GM23248 (cell line): ENCODE data around the gene C1QTNF6. TPM values are rescaled to one million over a fixed set of nuclear protein-coding genes. Genes with fewer than 3 reads are reported as not detected.
A peak's percentile ranks its signal among the peaks of the same experiment; 100 is the strongest.

ENCODE experiments used
- DNase-seq: peaks from one replicate; pipeline ENCODE4 v3.0.0-alpha.2; 2015
- H2AFZ ChIP-seq: fragments of 200-600 bp; sonication (generic); 2 replicates; pipeline ENCODE4 v1.6.1; 2016; ENCODE audit warnings: antibody characterized with exemption
- H3F3A ChIP-seq: fragments of 200-600 bp; sonication (generic); 2 replicates; pipeline ENCODE4 v1.6.1; 2016; ENCODE audit warnings: mild to moderate bottlenecking, antibody characterized with exemption, mixed run types; ENCODE audit not compliant: insufficient read depth
- H3K27ac ChIP-seq: fragments of 200-600 bp; sonication (generic); 2 replicates; pipeline ENCODE4 v1.5.1; 2016; ENCODE audit warnings: mild to moderate bottlenecking
- H3K27me3 ChIP-seq: fragments of 200-600 bp; sonication (generic); replicated peaks from 2 replicates; pipeline ENCODE4 v1.6.1; 2016; ENCODE audit warnings: mild to moderate bottlenecking; ENCODE audit not compliant: insufficient read depth
- H3K36me3 ChIP-seq: fragments of 200-600 bp; sonication (generic); 2 replicates; pipeline ENCODE4 v1.6.1; 2016; ENCODE audit warnings: low read depth, mild to moderate bottlenecking
- H3K4me1 ChIP-seq: fragments of 200-600 bp; sonication (generic); 2 replicates; pipeline ENCODE4 v1.6.1; 2016; ENCODE audit warnings: mild to moderate bottlenecking; ENCODE audit not compliant: insufficient read depth
- H3K4me2 ChIP-seq: fragments of 200-600 bp; sonication (generic); one replicate; pipeline ENCODE4 v1.6.1; 2016; ENCODE audit warnings: mild to moderate bottlenecking; ENCODE audit not compliant: unreplicated experiment
- H3K4me3 ChIP-seq: fragments of 200-600 bp; sonication (generic); 2 replicates; pipeline ENCODE4 v1.5.1; 2016; ENCODE audit warnings: mild to moderate bottlenecking
- H3K79me2 ChIP-seq: fragments of 200-600 bp; sonication (generic); 2 replicates; pipeline ENCODE4 v1.6.1; 2016; ENCODE audit warnings: mild to moderate bottlenecking; ENCODE audit not compliant: insufficient read depth
- H3K9ac ChIP-seq: fragments of 200-600 bp; sonication (generic); 2 replicates; pipeline ENCODE4 v1.6.1; 2016; ENCODE audit warnings: mild to moderate bottlenecking
- H3K9me2 ChIP-seq: fragments of 200-600 bp; sonication (generic); 2 replicates; pipeline ENCODE4 v1.6.1; 2016; ENCODE audit warnings: mixed run types, mild to moderate bottlenecking, moderate library complexity; ENCODE audit not compliant: insufficient read depth
- H3K9me3 ChIP-seq: fragments of 200-600 bp; sonication (generic); one replicate; pipeline ENCODE4 v1.6.1; 2017; ENCODE audit warnings: low read depth
- H4K20me1 ChIP-seq: fragments of 200-600 bp; sonication (generic); 2 replicates; pipeline ENCODE4 v1.6.0; 2016; ENCODE audit not compliant: insufficient read depth
- EZH2 ChIP-seq: fragments of 200-600 bp; sonication (generic); IDR thresholded peaks from 2 replicates; pipeline ENCODE4 v1.6.1; 2018; ENCODE audit warnings: antibody characterized with exemption, mild to moderate bottlenecking; ENCODE audit not compliant: insufficient read depth, poor library complexity, severe bottlenecking
- EZH2phosphoT487 ChIP-seq: fragments of 200-600 bp; sonication (generic); IDR thresholded peaks from 2 replicates; pipeline ENCODE4 v1.6.1; 2018; ENCODE audit warnings: antibody characterized with exemption, moderate library complexity, mild to moderate bottlenecking, low read depth; ENCODE audit not compliant: insufficient read depth
- WGBS, 2 experiments: methylation state at CpG; one replicate each; pipeline ENCODE4 v1.1.6; 2015 to 2017; ENCODE audit warnings: low lambda C conversion rate in 2 of 2, low coverage in 1 of 2; ENCODE audit errors: missing lambda C conversion rate in 2 of 2; 5-methylcytosine and 5-hydroxymethylcytosine counted together
- in situ Hi-C: fragments of 300-500 bp; cut with MboI; formaldehyde crosslinking; loops from 2 replicates; pipeline ENCODE4 v1.15.0; 2020
- polyA plus RNA-seq: library from polyadenylated mRNA; unstranded; fragments of >200 nt; fragmentation: Nextera tagmentation; extraction: Ambion mirVana; gene quantifications from 2 replicates; pipeline ENCODE4 v1.2.1, GENCODE V29; 2016
- total RNA-seq: library from RNA; depleted of rRNA; stranded (reverse); fragments of >200 nt; shearing (Covaris generic); gene quantifications from 2 replicates; pipeline ENCODE4 v1.2.3, GENCODE V29; 2014

The C1QTNF6 gene
- total and polyA plus RNA-seq, 2 experiments from 2014 or later: 4.0 to 8.9 TPM

- DNase-seq: no peak
- no peak overlapping the region for H3K4me2 ChIP-seq
- no peak overlapping the region for H3K9ac ChIP-seq
- no peaks in the 10 kb centered on the region for H3K36me3 ChIP-seq
- H3K4me3 ChIP-seq: no peak overlapping the region
- no peaks in the 10 kb centered on the region for H3K27me3 ChIP-seq
- 92 to 100% methylated on average over 1 of the region's 1 CpG for WGBS, 2 experiments
- H3K9me3 ChIP-seq: no peaks in the 10 kb centered on the region
- no peak overlapping the region for H3K27ac ChIP-seq
- no peaks in the 10 kb centered on the region; the same call in 1 of the 2 replicates for H4K20me1 ChIP-seq
- peaks cover 45% of the 10 kb centered on the region for H3K4me1 ChIP-seq
- TF ChIP-seq EZH2 (no peak), EZH2phosphoT487 (no peak)
- no peaks in the 10 kb centered on the region for H3K9me2 ChIP-seq
- peaks cover 31% of the 10 kb centered on the region for H3F3A ChIP-seq
- in situ Hi-C loops: no loop called here
- no peaks in the 10 kb centered on the region for H3K79me2 ChIP-seq
- no peak overlapping the region for H2AFZ ChIP-seq
These were observed 4.7 kb upstream of the C1QTNF6 start for GRCh38 chr22:37192741-37193140.

DNA sequence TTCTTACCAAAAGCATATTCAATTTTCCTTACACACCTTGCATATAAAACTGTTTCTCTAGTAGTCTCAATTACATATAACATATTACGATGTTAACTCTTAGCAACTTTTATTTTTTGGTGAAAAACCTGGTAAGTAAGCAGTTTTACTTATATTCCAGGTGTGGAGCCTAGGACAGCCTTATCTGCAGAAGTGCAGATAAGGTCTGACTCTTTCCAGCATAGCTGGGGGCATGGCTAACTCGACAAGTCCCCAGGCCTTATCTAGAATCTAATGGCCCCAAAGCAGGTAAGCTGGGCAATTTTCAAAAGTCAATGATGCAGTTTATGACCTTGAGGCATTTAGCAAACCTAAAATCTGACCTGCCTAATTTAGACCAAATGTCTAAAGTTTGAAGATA, 4.2 kb upstream of the C1QTNF6 start:
- no peaks in the 10 kb centered on the region for H3K9me3 ChIP-seq
- H3K27ac ChIP-seq: no peak overlapping the region
- in situ Hi-C loops: no loop called here
- H3K27me3 ChIP-seq: no peaks in the 10 kb centered on the region
- no peak overlapping the region for H3K9ac ChIP-seq
- no peak overlapping the region for H2AFZ ChIP-seq
- DNase-seq: no peak
- peaks cover 45% of the 10 kb centered on the region for H3K4me1 ChIP-seq
- H3K4me2 ChIP-seq: no peak overlapping the region
- H4K20me1 ChIP-seq: no peaks in the 10 kb centered on the region; the same call in 1 of the 2 replicates
- no peak overlapping the region for H3K4me3 ChIP-seq
- H3K36me3 ChIP-seq: no peaks in the 10 kb centered on the region
- peaks cover 33% of the 10 kb centered on the region for H3F3A ChIP-seq
- H3K9me2 ChIP-seq: no peaks in the 10 kb centered on the region
- no peaks in the 10 kb centered on the region for H3K79me2 ChIP-seq
- TF ChIP-seq EZH2phosphoT487: no peak
- TF ChIP-seq EZH2: no peak
- 84 to 89% methylated on average over 2 of the region's 2 CpGs for WGBS, 2 experiments

GRCh38 chr22:37190262-37190780, 2.3 kb upstream of the C1QTNF6 start:
- Histone ChIP-seq H3K9me2 (no peaks in the 10 kb centered on the region), H3K4me1 (peaks cover 38% of the 10 kb centered on the region), H3K36me3 (no peaks in the 10 kb centered on the region), H3K27me3 (no peaks in the 10 kb centered on the region), H3F3A (peaks cover 30% of the 10 kb centered on the region), H3K4me2 (no peak overlapping the region), H3K27ac (peak overlapping the region; percentile 72; the same call in 1 of the 2 replicates), H2AFZ (no peak overlapping the region), H3K9me3 (no peaks in the 10 kb centered on the region), H3K4me3 (no peak overlapping the region), H3K9ac (no peak overlapping the region), H3K79me2 (no peaks in the 10 kb centered on the region), H4K20me1 (no peaks in the 10 kb centered on the region)
- WGBS, 2 experiments: 58 to 60% methylated on average over 4 of the region's 4 CpGs
- no peak for DNase-seq
- in situ Hi-C loops: no loop called here
- TF ChIP-seq EZH2: no peak
- TF ChIP-seq EZH2phosphoT487: no peak

DNA sequence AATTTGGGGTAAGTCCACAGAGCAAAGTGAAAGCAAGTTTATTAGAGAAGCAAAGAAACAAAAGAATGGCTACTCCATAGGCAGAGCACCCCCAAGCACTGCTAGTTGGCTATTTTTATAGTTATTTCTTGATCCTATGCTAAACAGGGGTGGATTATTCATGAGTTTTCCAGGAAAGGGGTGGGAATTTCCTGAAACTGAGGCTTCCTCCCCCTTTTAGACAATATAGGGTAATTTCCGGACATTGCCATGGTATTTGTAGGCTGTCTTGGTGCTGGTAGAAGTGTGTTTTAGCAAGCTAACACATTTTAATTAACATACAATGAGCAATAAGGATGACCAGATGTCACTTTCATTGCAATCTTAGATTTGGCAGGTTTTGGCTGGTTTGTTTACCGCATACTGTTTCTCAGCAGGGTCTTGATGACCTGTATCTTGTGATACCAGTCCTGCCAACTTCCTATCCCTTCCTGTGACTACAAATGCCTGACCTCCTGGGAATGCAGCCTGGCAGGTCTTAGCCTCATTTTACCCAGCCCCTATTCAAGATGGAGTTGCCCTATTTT, 937 bp upstream of the C1QTNF6 start:
- DNase-seq: peak; percentile 39
- no peaks in the 10 kb centered on the region for H3K36me3 ChIP-seq
- H2AFZ ChIP-seq: no peak overlapping the region
- H3K4me2 ChIP-seq: peak overlapping the region; percentile 63
- no peaks in the 10 kb centered on the region for H4K20me1 ChIP-seq
- H3K9me2 ChIP-seq: no peaks in the 10 kb centered on the region
- WGBS, 2 experiments: 21 to 28% methylated on average over 2 of the region's 2 CpGs
- no peaks in the 10 kb centered on the region for H3K27me3 ChIP-seq
- peaks cover 30% of the 10 kb centered on the region for H3F3A ChIP-seq
- peak overlapping the region; percentile 62 for H3K4me3 ChIP-seq
- TF ChIP-seq EZH2 (no peak), EZH2phosphoT487 (no peak)
- H3K79me2 ChIP-seq: no peaks in the 10 kb centered on the region
- H3K9me3 ChIP-seq: no peaks in the 10 kb centered on the region
- peak overlapping the region; percentile 72 for H3K27ac ChIP-seq
- peaks cover 38% of the 10 kb centered on the region for H3K4me1 ChIP-seq
- H3K9ac ChIP-seq: peak overlapping the region; percentile 78
- in situ Hi-C loops: no loop called here
